Gastroesophageal sphincter (tissue), 3 donors: ENCODE measurements around the gene ETS1.

Experiments
- CTCF ChIP-seq, 4 experiments: fragments of 200-600 bp in 2 of 4; fragments of 450-650 bp in 2 of 4; sonication (generic) in 1 of 4; IDR thresholded peaks; one replicate each; pipeline ENCODE4 v1.5.1; 2017 to 2019; ENCODE audit warnings: antibody characterized with exemption in 4 of 4, mild to moderate bottlenecking in 2 of 4, moderate library complexity in 2 of 4
- EP300 ChIP-seq: sonication (generic); formaldehyde crosslinking; IDR thresholded peaks from one replicate; pipeline ENCODE4 v1.6.1; 2017; ENCODE audit warnings: antibody characterized with exemption, mild to moderate bottlenecking
- POLR2A ChIP-seq, 2 donors: fragments of 450-650 bp; IDR thresholded peaks; one replicate each; pipeline ENCODE4 v1.6.1; 2017; ENCODE audit warnings: antibody characterized with exemption in 2 of 2, mild to moderate bottlenecking in 2 of 2, moderate library complexity in 1 of 2

GRCh38 chr11:128546916-128547315, 40.4 kb downstream of the ETS1 start:
- TF ChIP-seq CTCF (IDR thresholded peaks at IDR 0.05): no peak
- no peak for TF ChIP-seq POLR2A (IDR thresholded peaks at IDR 0.05)
- TF ChIP-seq EP300: no peak
